Measurements from ENCODE around the gene AMER2.

AMER2 gene

GRCh38 chr13:25196971-25197370, 24.9 kb upstream of the AMER2 start:
- Mint-ChIP-seq H3K27ac (no peak overlapping the region), H3K27me3 (peaks cover 20 to 30% of the 10 kb centered on the region in 2 donors), H3K4me3 (no peak overlapping the region), H3K9me3 (peaks cover 0 to 2% of the 10 kb centered on the region in 2 donors), H3K4me1 (no peaks in the 10 kb centered on the region), H3K36me3 (no peaks in the 10 kb centered on the region)
- no peak for DNase-seq
- ATAC-seq (replicated peaks): no peak

GRCh38 chr13:25192936-25193335, 20.8 kb upstream of the AMER2 start:
- H3K27ac Mint-ChIP-seq: peak overlapping the region; percentile 22
- DNase-seq: no peak
- H3K4me3 Mint-ChIP-seq: no peak overlapping the region
- peaks cover 0 to 2% of the 10 kb centered on the region in 2 donors for H3K9me3 Mint-ChIP-seq
- peaks cover 29 to 46% of the 10 kb centered on the region in 2 donors for H3K27me3 Mint-ChIP-seq
- H3K4me1 Mint-ChIP-seq: no peaks in the 10 kb centered on the region
- ATAC-seq (replicated peaks): no peak
- no peaks in the 10 kb centered on the region for H3K36me3 Mint-ChIP-seq

- H3K4me3 Mint-ChIP-seq: no peak overlapping the region
- H3K9me3 Mint-ChIP-seq: peaks cover 0 to 2% of the 10 kb centered on the region in 2 donors
- H3K27ac Mint-ChIP-seq: no peak overlapping the region
- ATAC-seq (replicated peaks) (no peak), DNase-seq (no peak)
- peaks cover 33 to 50% of the 10 kb centered on the region in 2 donors for H3K27me3 Mint-ChIP-seq
- no peaks in the 10 kb centered on the region for H3K4me1 Mint-ChIP-seq
- no peaks in the 10 kb centered on the region for H3K36me3 Mint-ChIP-seq
These were observed 20.4 kb upstream of the AMER2 start for GRCh38 chr13:25192489-25192888.

GRCh38 chr13:25192052-25192451, 20.0 kb upstream of the AMER2 start:
- no peak overlapping the region for H3K4me3 Mint-ChIP-seq
- peaks cover 33 to 52% of the 10 kb centered on the region in 2 donors for H3K27me3 Mint-ChIP-seq
- no peaks in the 10 kb centered on the region for H3K36me3 Mint-ChIP-seq
- no peaks in the 10 kb centered on the region for H3K4me1 Mint-ChIP-seq
- ATAC-seq (replicated peaks): no peak
- peaks cover 0 to 2% of the 10 kb centered on the region in 2 donors for H3K9me3 Mint-ChIP-seq
- H3K27ac Mint-ChIP-seq: no peak overlapping the region
- no peak for DNase-seq

GRCh38 chr13:25190771-25191170, 18.7 kb upstream of the AMER2 start:
- H3K4me1 Mint-ChIP-seq: no peaks in the 10 kb centered on the region
- H3K36me3 Mint-ChIP-seq: no peaks in the 10 kb centered on the region
- H3K4me3 Mint-ChIP-seq: no peak overlapping the region
- H3K27ac Mint-ChIP-seq: no peak overlapping the region
- H3K27me3 Mint-ChIP-seq: peaks cover 24 to 51% of the 10 kb centered on the region in 2 donors
- no peak for ATAC-seq (replicated peaks)
- no peak for DNase-seq
- peaks cover 0 to 2% of the 10 kb centered on the region in 2 donors for H3K9me3 Mint-ChIP-seq

GRCh38 chr13:25190256-25190655, 18.2 kb upstream of the AMER2 start:
- Mint-ChIP-seq H3K4me3 (no peak overlapping the region), H3K27ac (no peak overlapping the region), H3K36me3 (no peaks in the 10 kb centered on the region), H3K27me3 (peaks cover 24 to 49% of the 10 kb centered on the region in 2 donors), H3K9me3 (peaks cover 0 to 2% of the 10 kb centered on the region in 2 donors), H3K4me1 (no peaks in the 10 kb centered on the region)
- ATAC-seq (replicated peaks): no peak
- no peak for DNase-seq

GRCh38 chr13:25187596-25187995, 15.5 kb upstream of the AMER2 start:
- DNase-seq: no peak
- H3K4me3 Mint-ChIP-seq: no peak overlapping the region
- no peak for ATAC-seq (replicated peaks)
- no peaks in the 10 kb centered on the region for H3K9me3 Mint-ChIP-seq
- H3K4me1 Mint-ChIP-seq: no peaks in the 10 kb centered on the region
- peaks cover 25 to 45% of the 10 kb centered on the region in 2 donors for H3K27me3 Mint-ChIP-seq
- no peak overlapping the region for H3K27ac Mint-ChIP-seq
- no peaks in the 10 kb centered on the region for H3K36me3 Mint-ChIP-seq

GRCh38 chr13:25186187-25186586, 14.1 kb upstream of the AMER2 start:
- ATAC-seq (replicated peaks) (peak in 1 of 2 donors; percentile 20), DNase-seq (no peak)
- Mint-ChIP-seq H3K27ac (no peak overlapping the region), H3K9me3 (no peaks in the 10 kb centered on the region), H3K36me3 (no peaks in the 10 kb centered on the region), H3K4me3 (no peak overlapping the region), H3K27me3 (peaks cover 22 to 44% of the 10 kb centered on the region in 2 donors), H3K4me1 (peaks cover 5% of the 10 kb centered on the region in 2 donors)

- H3K4me1 Mint-ChIP-seq: peaks cover 9 to 15% of the 10 kb centered on the region in 2 donors
- peaks cover 30 to 65% of the 10 kb centered on the region in 2 donors for H3K27me3 Mint-ChIP-seq
- DNase-seq (no peak), ATAC-seq (replicated peaks) (peak; percentile 28 to 43)
- H3K9me3 Mint-ChIP-seq: peaks cover 0 to 6% of the 10 kb centered on the region in 2 donors
- peak overlapping the region; percentile 76 for H3K27ac Mint-ChIP-seq
- no peaks in the 10 kb centered on the region for H3K36me3 Mint-ChIP-seq
- H3K4me3 Mint-ChIP-seq: no peak overlapping the region
These were observed 9.5 kb upstream of the AMER2 start for GRCh38 chr13:25181597-25181996.

GRCh38 chr13:25180775-25181537, 8.9 kb upstream of the AMER2 start:
- H3K4me1 Mint-ChIP-seq: peaks cover 9 to 15% of the 10 kb centered on the region in 2 donors
- peaks cover 0 to 6% of the 10 kb centered on the region in 2 donors for H3K9me3 Mint-ChIP-seq
- peak; percentile 11 for DNase-seq
- peak overlapping the region in 1 of 2 donors; percentile 37 for H3K4me3 Mint-ChIP-seq
- peaks cover 34 to 71% of the 10 kb centered on the region in 2 donors for H3K27me3 Mint-ChIP-seq
- peak; percentile 50 to 72 for ATAC-seq (replicated peaks)
- no peaks in the 10 kb centered on the region for H3K36me3 Mint-ChIP-seq
- peak overlapping the region; percentile 76 for H3K27ac Mint-ChIP-seq

- DNase-seq (no peak), ATAC-seq (replicated peaks) (peak in 1 of 2 donors; percentile 12)
- Mint-ChIP-seq H3K27me3 (peaks cover 40 to 75% of the 10 kb centered on the region in 2 donors), H3K4me3 (no peak overlapping the region), H3K27ac (peak overlapping the region; percentile 2), H3K36me3 (no peaks in the 10 kb centered on the region), H3K4me1 (peaks cover 9 to 15% of the 10 kb centered on the region in 2 donors), H3K9me3 (peaks cover 0 to 6% of the 10 kb centered on the region in 2 donors)
These were observed 8.0 kb upstream of the AMER2 start for GRCh38 chr13:25179832-25180774.

GRCh38 chr13:25179011-25179410, 6.9 kb upstream of the AMER2 start:
- no peak for DNase-seq
- Mint-ChIP-seq H3K9me3 (peaks cover 0 to 6% of the 10 kb centered on the region in 2 donors), H3K4me3 (no peak overlapping the region), H3K4me1 (peaks cover 9 to 15% of the 10 kb centered on the region in 2 donors), H3K36me3 (no peaks in the 10 kb centered on the region), H3K27me3 (peaks cover 49 to 79% of the 10 kb centered on the region in 2 donors), H3K27ac (no peak overlapping the region)
- ATAC-seq (replicated peaks): no peak

- Mint-ChIP-seq H3K27me3 (peaks cover 52 to 84% of the 10 kb centered on the region in 2 donors), H3K4me3 (no peak overlapping the region), H3K9me3 (peaks cover 0 to 6% of the 10 kb centered on the region in 2 donors), H3K4me1 (peaks cover 9 to 15% of the 10 kb centered on the region in 2 donors), H3K27ac (no peak overlapping the region), H3K36me3 (no peaks in the 10 kb centered on the region)
- ATAC-seq (replicated peaks): no peak
- DNase-seq: no peak
These were observed 6.0 kb upstream of the AMER2 start for GRCh38 chr13:25178070-25178469.

- no peak for DNase-seq
- Mint-ChIP-seq H3K27me3 (peaks cover 55 to 88% of the 10 kb centered on the region in 2 donors), H3K9me3 (peaks cover 0 to 6% of the 10 kb centered on the region in 2 donors), H3K4me1 (peaks cover 9 to 15% of the 10 kb centered on the region in 2 donors), H3K27ac (no peak overlapping the region), H3K4me3 (no peak overlapping the region), H3K36me3 (no peaks in the 10 kb centered on the region)
- no peak for ATAC-seq (replicated peaks)
These were observed 5.5 kb upstream of the AMER2 start for GRCh38 chr13:25177636-25178035.

Data from stimulated activated naive B cell treated with anti-CD40 and anti-IgM and Interleukin-4, amounts not matched to agents 10 μg/mL and 1 μg/mL and 100 μg/mL, for 72 hours (primary cell).